Osteoblast (primary cell): Measurements from ENCODE around the gene KLHL35. TPM values are rescaled to one million over a fixed set of nuclear protein-coding genes. Genes with fewer than 3 reads are reported as not detected.

ENCODE experiments used
- DNase-seq: peaks from one replicate; pipeline ENCODE4 v3.0.0; 2011; ENCODE audit warnings: low spot score, mixed read lengths; ENCODE audit not compliant: insufficient read length; ENCODE audit errors: missing footprints
- H2AFZ ChIP-seq: 2 replicates; pipeline ENCODE4 v1.6.0; 2011; ENCODE audit warnings: mild to moderate bottlenecking, low read length
- H3K27ac ChIP-seq: 2 replicates; pipeline ENCODE4 v1.5.1; 2011; ENCODE audit warnings: mild to moderate bottlenecking, low read depth, low read length, moderate library complexity
- H3K27me3 ChIP-seq: 2 replicates; pipeline ENCODE4 v1.6.0; 2012; ENCODE audit warnings: mild to moderate bottlenecking, control low read depth, inconsistent platforms, low read length, moderate library complexity; ENCODE audit not compliant: insufficient read depth
- H3K36me3 ChIP-seq: 2 replicates; pipeline ENCODE4 v1.5.1; 2011; ENCODE audit warnings: mild to moderate bottlenecking, low read length, control low read depth, moderate library complexity; ENCODE audit not compliant: insufficient read depth
- H3K4me1 ChIP-seq: 2 replicates; pipeline ENCODE4 v1.5.1; 2011; ENCODE audit warnings: mild to moderate bottlenecking, low read length, control low read depth, moderate library complexity; ENCODE audit not compliant: insufficient read depth
- H3K4me2 ChIP-seq: 2 replicates; pipeline ENCODE4 v1.6.0; 2011; ENCODE audit warnings: mild to moderate bottlenecking, low read length; ENCODE audit not compliant: insufficient read depth
- H3K4me3 ChIP-seq: fragments of 200-600 bp; sonication (generic); 3 replicates; pipeline ENCODE4 v1.5.1; 2012; ENCODE audit warnings: mild to moderate bottlenecking, low read length, inconsistent platforms; ENCODE audit not compliant: insufficient read depth
- H3K79me2 ChIP-seq: 2 replicates; pipeline ENCODE4 v1.6.0; 2012; ENCODE audit warnings: mild to moderate bottlenecking, low read length, control low read depth, inconsistent platforms; ENCODE audit not compliant: insufficient read depth
- H3K9me3 ChIP-seq: 2 replicates; pipeline ENCODE4 v1.5.1; 2011; ENCODE audit warnings: low read depth, low read length, control low read depth
- H4K20me1 ChIP-seq: 2 replicates; pipeline ENCODE4 v1.6.0; 2012; ENCODE audit warnings: mild to moderate bottlenecking, low read length, control low read depth; ENCODE audit not compliant: insufficient read depth
- CTCF ChIP-seq: IDR thresholded peaks from 2 replicates; pipeline ENCODE4 v1.5.1; 2011; ENCODE audit warnings: mild to moderate bottlenecking, low read depth, low read length, moderate library complexity; ENCODE audit errors: extremely low read depth
- small RNA-seq: library from RNA; depleted of rRNA; stranded (forward); fragments of <200 nt; gene quantifications from one replicate; pipeline ENCODE3, GENCODE V24; 2012
- total RNA-seq: library from RNA; depleted of rRNA; stranded (reverse); fragments of >200 nt; gene quantifications from 2 replicates; pipeline ENCODE4 v1.2.3, GENCODE V29; 2012

KLHL35 gene
- total RNA-seq, 1 donor: 4.3 TPM

- DNase-seq: no peak
- Histone ChIP-seq H3K4me2 (no peak overlapping the region), H3K9me3 (no peaks in the 10 kb centered on the region), H3K27ac (no peak overlapping the region), H3K4me3 (no peak overlapping the region), H3K79me2 (no peaks in the 10 kb centered on the region), H3K4me1 (no peaks in the 10 kb centered on the region), H3K36me3 (no peaks in the 10 kb centered on the region), H2AFZ (no peak overlapping the region), H3K27me3 (peaks cover 6% of the 10 kb centered on the region), H4K20me1 (no peaks in the 10 kb centered on the region)
- TF ChIP-seq CTCF: no peak
Measured at GRCh38 chr11:75375626-75376025, 57.4 kb downstream of the KLHL35 start.

GRCh38 chr11:75374646-75375045, 58.4 kb downstream of the KLHL35 start:
- Histone ChIP-seq H3K4me1 (no peaks in the 10 kb centered on the region), H3K27me3 (peaks cover 6% of the 10 kb centered on the region), H3K4me2 (no peak overlapping the region), H3K79me2 (no peaks in the 10 kb centered on the region), H3K36me3 (no peaks in the 10 kb centered on the region), H3K27ac (no peak overlapping the region), H2AFZ (no peak overlapping the region), H4K20me1 (no peaks in the 10 kb centered on the region), H3K4me3 (no peak overlapping the region), H3K9me3 (no peaks in the 10 kb centered on the region)
- TF ChIP-seq CTCF: no peak
- no peak for DNase-seq

GRCh38 chr11:75373201-75373600, 59.8 kb downstream of the KLHL35 start:
- H3K9me3 ChIP-seq: no peaks in the 10 kb centered on the region
- H2AFZ ChIP-seq: no peak overlapping the region
- no peak for TF ChIP-seq CTCF
- peaks cover 6% of the 10 kb centered on the region for H3K27me3 ChIP-seq
- no peaks in the 10 kb centered on the region for H3K79me2 ChIP-seq
- H4K20me1 ChIP-seq: no peaks in the 10 kb centered on the region
- no peak for DNase-seq
- no peaks in the 10 kb centered on the region for H3K4me1 ChIP-seq
- no peak overlapping the region for H3K27ac ChIP-seq
- H3K4me2 ChIP-seq: no peak overlapping the region
- H3K4me3 ChIP-seq: no peak overlapping the region
- no peaks in the 10 kb centered on the region for H3K36me3 ChIP-seq

Small RNAs within 50 kb of the gene (small RNA-seq; reads per million reads assigned to genes)
- not detected for gene SNORD15A
- 3,212 reads per million, percentile 99 among the genes with 10 or more reads in this experiment for gene SNORD15B

Other genes starting within 250 kb of the KLHL35 start
- not detected in 2 replicates for gene TPBGL, start 192.4 kb downstream of the KLHL35 start, total RNA-seq
- 14.5 and 19.4 TPM in 2 replicates for gene ARRB1, start 81.5 kb downstream of the KLHL35 start, total RNA-seq
- gene RPS3, start 33.7 kb downstream of the KLHL35 start, total RNA-seq: 1,511 and 1,512 TPM in 2 replicates
- gene GDPD5, start 92.7 kb upstream of the KLHL35 start, total RNA-seq: 13.4 and 14.1 TPM in 2 replicates
- 1,145 and 1,318 TPM in 2 replicates for gene SERPINH1, start 129.1 kb upstream of the KLHL35 start, total RNA-seq
- 0.72 and 1.5 TPM in 2 replicates for gene MAP6, start 235.8 kb upstream of the KLHL35 start, total RNA-seq